Measurements from ENCODE around the gene HPCAL4. TPM values are rescaled to one million over a fixed set of nuclear protein-coding genes. Genes with fewer than 3 reads are reported as not detected.

HPCAL4 gene
- total RNA-seq, 2 experiments from 2014 or later: 0.43 to 0.61 TPM

DNA sequence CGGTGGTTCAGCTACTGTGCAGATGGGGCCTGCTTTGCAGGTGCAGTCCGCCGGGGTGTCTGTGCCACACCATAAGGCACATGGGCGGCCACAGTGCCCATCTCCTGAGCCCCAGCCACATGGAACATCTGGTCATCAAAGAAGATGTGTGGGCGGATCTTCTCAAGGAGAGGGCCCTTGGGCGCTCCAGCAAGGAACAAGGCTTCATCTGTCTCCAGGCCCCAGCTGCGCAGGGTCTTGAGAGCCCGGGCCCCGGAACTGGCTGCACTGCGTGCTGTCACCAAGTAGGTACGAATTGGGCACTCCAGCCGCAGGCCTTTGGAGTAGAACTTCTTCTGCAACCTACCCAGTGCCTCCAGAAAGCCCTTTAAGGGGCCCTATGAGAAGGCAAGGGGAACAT, 32.1 kb downstream of the HPCAL4 start:
- no peak overlapping the region for H3K4me3 Mint-ChIP-seq
- POLR2A ChIA-PET: no interaction called here
- H3K27me3 Mint-ChIP-seq: peaks cover 5% of the 10 kb centered on the region
- no peaks in the 10 kb centered on the region for H3K9me3 Mint-ChIP-seq
- peaks cover 9% of the 10 kb centered on the region for H3K4me1 Mint-ChIP-seq (ENCODE audit: low read depth)
- no peak for DNase-seq
- intact Hi-C loops (cut with micrococcal nuclease): no loop called here
- no peak overlapping the region for H3K27ac Mint-ChIP-seq
- CTCF ChIA-PET: interaction anchor here (0.7 to 9.8 kb wide), 22 partner anchors 11 to 561 kb away, joined by 3 to 383 read pairs (median 14); partner anchors contain the start of genes HEYL, HPCAL4, NT5C1A and PABPC4
- no peaks in the 10 kb centered on the region for H3K36me3 Mint-ChIP-seq

DNA sequence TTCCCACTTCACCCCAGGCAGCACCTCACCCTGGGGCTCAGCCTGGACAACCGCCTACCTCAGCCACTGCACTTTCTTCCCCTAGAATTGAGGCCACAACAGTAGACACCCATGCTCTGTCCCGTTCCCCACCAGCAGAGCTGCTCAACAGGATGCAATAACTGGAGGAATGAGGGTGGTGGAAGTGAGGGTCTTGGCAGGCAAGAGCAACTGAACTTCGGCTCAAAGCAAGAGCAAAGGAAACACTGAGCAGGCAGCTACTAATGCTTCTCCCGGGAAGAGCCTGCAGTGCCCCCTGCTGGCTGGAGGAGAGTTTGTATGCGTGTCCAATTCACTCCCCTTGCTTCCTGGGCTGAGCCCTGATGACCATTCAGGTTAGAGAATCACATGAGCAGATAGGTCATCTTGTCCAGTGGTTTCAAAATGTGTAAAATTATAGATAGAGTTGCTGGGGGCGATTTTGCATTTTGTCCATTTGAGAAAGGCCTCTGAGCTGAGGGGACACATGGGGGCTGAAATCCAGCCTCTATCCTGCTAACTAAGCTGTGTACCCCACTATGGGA, 33.2 kb downstream of the HPCAL4 start:
- Mint-ChIP-seq H3K9me3 (no peaks in the 10 kb centered on the region), H3K4me1 (ENCODE audit: low read depth) (peaks cover 16% of the 10 kb centered on the region), H3K27ac (no peak overlapping the region), H3K36me3 (no peaks in the 10 kb centered on the region), H3K4me3 (no peak overlapping the region), H3K27me3 (peaks cover 12% of the 10 kb centered on the region)
- intact Hi-C loops (cut with micrococcal nuclease): loop anchor here (1.0 kb wide), 1 partner anchor 52 kb away; no protein-coding TSS in a partner anchor
- CTCF ChIA-PET: interaction anchor here (0.6 to 9.8 kb wide), 43 partner anchors 10 to 560 kb away, joined by 3 to 383 read pairs (median 5); partner anchors contain the start of genes HEYL, HPCAL4, NT5C1A and PABPC4
- peak; percentile 82 for DNase-seq
- POLR2A ChIA-PET: interaction anchor here (1.2 kb wide), 1 partner anchor 9 kb away, joined by 4 read pairs; no protein-coding TSS in a partner anchor

DNA sequence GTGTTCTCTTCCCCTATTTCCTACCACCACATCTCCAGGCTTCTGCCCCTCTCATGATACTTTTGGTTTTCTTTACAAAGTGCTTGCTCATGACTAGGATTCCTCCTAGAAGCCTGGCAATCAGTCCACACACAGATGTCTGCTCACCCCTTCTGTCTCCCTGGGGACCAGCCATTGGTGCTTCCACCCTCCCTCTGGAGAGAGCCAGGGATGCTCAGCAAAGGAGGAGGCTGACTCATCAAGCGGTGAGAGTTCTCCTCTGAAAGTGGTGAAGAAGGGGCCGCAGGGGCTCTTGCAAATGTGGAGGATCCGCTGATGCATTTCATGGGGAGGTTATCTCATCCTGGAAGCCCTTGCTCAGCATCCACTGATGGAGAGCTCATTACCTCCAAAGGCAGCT, 33.8 kb downstream of the HPCAL4 start:
- Mint-ChIP-seq H3K36me3 (no peaks in the 10 kb centered on the region), H3K4me3 (no peak overlapping the region), H3K4me1 (ENCODE audit: low read depth) (peaks cover 16% of the 10 kb centered on the region), H3K27ac (no peak overlapping the region), H3K9me3 (no peaks in the 10 kb centered on the region), H3K27me3 (peaks cover 12% of the 10 kb centered on the region)
- ChIA-PET CTCF (interaction anchor here (0.6 to 9.8 kb wide), 35 partner anchors 9 to 559 kb away, joined by 3 to 383 read pairs (median 7); partner anchors contain the start of genes HEYL, HPCAL4, NT5C1A and PABPC4), POLR2A (interaction anchor here (1.2 kb wide), 1 partner anchor 9 kb away, joined by 4 read pairs; no protein-coding TSS in a partner anchor)
- no peak for DNase-seq
- intact Hi-C loops (cut with micrococcal nuclease): no loop called here

DNA sequence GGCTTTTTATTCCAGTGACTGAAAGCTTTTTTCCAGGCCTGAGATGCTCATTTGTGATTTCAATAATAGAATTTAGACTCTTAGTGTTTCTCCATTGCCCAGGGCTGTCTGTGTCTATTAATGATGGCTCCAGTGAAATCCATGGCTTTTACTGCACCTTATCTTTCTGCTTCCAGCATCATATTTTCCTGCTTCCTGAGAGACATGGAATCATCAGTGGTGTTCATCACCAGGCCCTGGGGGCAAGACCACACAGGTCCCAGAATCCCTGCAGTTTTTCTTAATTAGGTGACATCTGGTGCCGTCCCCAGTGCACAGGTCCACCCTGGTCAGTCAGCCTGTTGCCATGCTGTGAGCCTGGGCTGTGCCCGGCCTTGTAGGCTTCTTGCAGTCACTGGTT, 34.8 kb downstream of the HPCAL4 start:
- Mint-ChIP-seq H3K36me3 (no peaks in the 10 kb centered on the region), H3K27ac (no peak overlapping the region), H3K9me3 (no peaks in the 10 kb centered on the region), H3K4me1 (ENCODE audit: low read depth) (peaks cover 16% of the 10 kb centered on the region), H3K27me3 (peaks cover 12% of the 10 kb centered on the region), H3K4me3 (no peak overlapping the region)
- ChIA-PET POLR2A (no interaction called here), CTCF (interaction anchor here (3.4 to 9.8 kb wide), 5 partner anchors 26 to 81 kb away, joined by 15 to 383 read pairs (median 33); partner anchors contain the start of genes HPCAL4 and PABPC4)
- no peak for DNase-seq
- intact Hi-C loops (cut with micrococcal nuclease): no loop called here

DNA sequence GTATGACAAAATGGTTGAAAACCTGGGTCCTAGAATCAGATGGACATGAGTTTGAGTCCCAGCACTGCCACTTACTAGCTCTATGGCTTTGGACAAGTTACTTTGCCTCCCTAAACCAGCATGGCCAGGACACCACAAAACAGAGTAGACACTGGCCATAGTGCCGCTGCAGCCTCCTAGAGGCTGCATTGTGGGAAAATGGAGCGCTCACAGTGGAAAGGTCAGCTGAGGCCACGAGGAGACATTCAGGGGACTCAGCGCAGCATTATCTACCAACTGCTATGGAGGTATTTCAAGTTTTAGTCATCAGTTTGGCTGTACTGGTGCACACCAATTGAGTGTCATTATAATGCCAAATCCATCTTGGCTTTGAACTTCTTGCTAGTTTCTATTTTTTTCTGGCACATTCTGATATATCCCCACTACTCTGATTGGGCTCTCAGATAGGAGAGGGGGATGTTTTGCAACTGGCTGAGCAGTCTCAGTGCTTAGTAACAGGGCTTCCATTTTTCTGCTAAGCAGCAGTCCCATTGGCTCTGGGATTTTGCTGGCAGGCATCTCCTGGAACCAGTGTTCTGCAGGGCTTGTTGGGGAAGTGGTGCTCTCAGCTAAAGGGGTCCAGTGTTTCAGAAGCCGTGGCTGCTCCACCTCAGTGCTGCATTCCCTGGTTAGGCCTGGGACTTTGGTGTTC, 35.5 kb downstream of the HPCAL4 start:
- Mint-ChIP-seq H3K36me3 (no peaks in the 10 kb centered on the region), H3K4me3 (no peak overlapping the region), H3K27me3 (peaks cover 12% of the 10 kb centered on the region), H3K4me1 (ENCODE audit: low read depth) (peaks cover 16% of the 10 kb centered on the region), H3K27ac (no peak overlapping the region), H3K9me3 (no peaks in the 10 kb centered on the region)
- ChIA-PET POLR2A (no interaction called here), CTCF (interaction anchor here (0.7 to 9.8 kb wide), 4 partner anchors 10 to 187 kb away, joined by 3 to 383 read pairs (median 4); no protein-coding TSS in a partner anchor)
- intact Hi-C loops (cut with micrococcal nuclease): no loop called here
- DNase-seq: no peak

DNA sequence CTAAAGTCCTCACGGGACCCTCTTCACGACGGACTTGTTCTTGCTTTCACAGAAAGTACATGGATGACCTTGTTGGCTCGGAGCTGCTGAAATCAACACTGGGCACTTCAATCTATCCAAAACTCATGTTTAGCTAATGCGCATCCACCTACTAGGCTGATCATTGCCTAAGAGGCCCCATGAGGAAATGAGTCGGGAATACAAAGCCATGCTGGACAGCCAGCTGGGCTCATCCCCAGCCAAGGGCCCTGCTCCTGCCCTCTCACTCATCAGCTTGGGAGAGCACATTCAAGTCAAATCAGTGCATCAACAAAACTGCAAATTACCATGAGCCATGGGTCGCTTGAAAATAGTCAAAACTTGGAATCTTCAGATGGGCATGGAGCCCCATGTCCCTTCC, 36.9 kb downstream of the HPCAL4 start:
- no peak overlapping the region for H3K4me3 Mint-ChIP-seq
- H3K9me3 Mint-ChIP-seq: no peaks in the 10 kb centered on the region
- ChIA-PET POLR2A (no interaction called here), CTCF (interaction anchor here (0.6 to 9.8 kb wide), 16 partner anchors 13 to 931 kb away, joined by 3 to 383 read pairs (median 5); partner anchors contain the start of genes HEYL and NT5C1A)
- DNase-seq: no peak
- H3K27me3 Mint-ChIP-seq: peaks cover 12% of the 10 kb centered on the region
- intact Hi-C loops (cut with micrococcal nuclease): loop anchor here (5.0 kb wide), 1 partner anchor 63 kb away; no protein-coding TSS in a partner anchor
- no peaks in the 10 kb centered on the region for H3K36me3 Mint-ChIP-seq
- H3K27ac Mint-ChIP-seq: no peak overlapping the region
- H3K4me1 Mint-ChIP-seq (ENCODE audit: low read depth): peaks cover 16% of the 10 kb centered on the region

DNA sequence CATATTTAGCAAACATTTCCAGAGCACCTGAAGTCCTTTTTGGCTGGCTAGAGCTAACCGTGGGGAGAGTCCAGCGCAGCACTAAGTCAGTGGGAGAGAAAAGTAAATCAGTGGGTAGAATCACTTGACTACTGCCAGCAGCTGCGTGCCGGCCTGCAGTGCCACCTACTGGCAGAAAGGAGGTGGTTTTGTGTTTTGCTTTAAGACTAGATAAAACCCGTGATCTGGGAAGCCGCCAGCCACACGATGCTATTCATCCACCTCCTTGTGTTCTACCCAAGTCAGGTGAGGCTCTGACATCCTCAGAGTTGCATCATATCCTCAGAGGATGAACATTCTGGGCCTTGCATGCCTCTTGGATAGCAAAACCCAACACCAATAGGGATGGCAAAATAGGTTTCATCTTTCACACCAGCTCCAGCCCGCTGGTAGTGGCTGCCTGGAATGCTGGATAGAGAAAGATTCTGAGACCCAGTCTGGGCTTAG, 37.6 kb downstream of the HPCAL4 start:
- no peak overlapping the region for H3K4me3 Mint-ChIP-seq
- H3K4me1 Mint-ChIP-seq (ENCODE audit: low read depth): peaks cover 16% of the 10 kb centered on the region
- POLR2A ChIA-PET: interaction anchor here (0.6 kb wide), 1 partner anchor 77 kb away, joined by 3 read pairs; no protein-coding TSS in a partner anchor

DNA sequence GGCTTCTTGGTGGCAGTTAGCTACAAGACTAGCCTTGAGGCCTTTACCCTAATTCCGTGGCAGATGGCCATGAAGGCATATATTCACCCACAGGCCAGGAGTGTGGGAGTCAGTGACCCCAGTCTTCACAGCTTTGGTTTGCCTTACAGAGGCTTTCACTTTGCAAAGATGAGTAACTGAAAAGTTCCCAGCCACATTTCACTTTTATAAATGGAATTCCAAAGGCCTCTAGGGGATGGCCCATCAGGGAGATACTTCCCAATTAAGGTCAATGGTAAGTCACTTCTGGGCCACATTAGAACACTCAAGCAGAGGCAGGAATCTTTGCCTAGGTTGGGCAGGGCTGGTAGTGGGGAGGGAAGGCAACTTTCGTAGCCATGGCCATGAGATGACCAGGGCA, 38.7 kb downstream of the HPCAL4 start:
- Mint-ChIP-seq H3K9me3 (no peaks in the 10 kb centered on the region), H3K27me3 (peaks cover 12% of the 10 kb centered on the region), H3K4me3 (no peak overlapping the region), H3K36me3 (no peaks in the 10 kb centered on the region), H3K4me1 (ENCODE audit: low read depth) (peaks cover 12% of the 10 kb centered on the region), H3K27ac (no peak overlapping the region)
- intact Hi-C loops (cut with micrococcal nuclease): loop anchor here (5.0 kb wide), 1 partner anchor 65 kb away; no protein-coding TSS in a partner anchor
- ChIA-PET POLR2A (no interaction called here), CTCF (interaction anchor here (0.6 to 9.8 kb wide), 7 partner anchors 15 to 689 kb away, joined by 3 to 383 read pairs (median 9); partner anchors contain the start of gene NT5C1A)
- DNase-seq: no peak

More for the DNA sequence above, 37.6 kb downstream of the HPCAL4 start:
- Mint-ChIP-seq H3K27me3 (peaks cover 12% of the 10 kb centered on the region), H3K27ac (no peak overlapping the region), H3K36me3 (no peaks in the 10 kb centered on the region), H3K9me3 (no peaks in the 10 kb centered on the region)
- intact Hi-C loops (cut with micrococcal nuclease): loop anchor here (1.0 to 5.0 kb wide), 2 partner anchors 47 to 64 kb away; no protein-coding TSS in a partner anchor
- peak; percentile 88 for DNase-seq
- CTCF ChIA-PET: interaction anchor here (0.9 to 9.8 kb wide), 20 partner anchors 11 to 555 kb away, joined by 3 to 383 read pairs (median 5); partner anchors contain the start of genes HEYL and NT5C1A

DNA sequence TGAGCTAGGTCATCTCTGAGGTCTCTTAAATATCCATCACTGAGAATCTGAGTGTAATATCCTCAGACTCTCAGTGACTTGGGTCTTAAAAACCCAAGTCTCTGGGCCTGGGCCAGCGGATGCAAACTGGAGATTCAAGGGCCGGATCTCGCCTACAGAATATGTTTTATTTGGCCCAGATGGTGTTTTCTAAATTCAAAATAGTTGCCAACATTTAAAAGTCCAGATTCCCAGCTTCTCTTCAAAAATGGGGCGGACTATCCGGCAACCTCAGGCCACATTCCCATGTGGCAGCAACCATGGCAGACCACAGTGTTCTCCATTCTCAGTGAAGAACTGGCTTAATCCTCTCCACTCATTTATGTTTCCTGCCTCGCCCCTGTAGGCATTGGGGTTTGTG, 39.1 kb downstream of the HPCAL4 start:
- no peak for DNase-seq
- Mint-ChIP-seq H3K4me3 (no peak overlapping the region), H3K27me3 (peaks cover 12% of the 10 kb centered on the region), H3K36me3 (no peaks in the 10 kb centered on the region), H3K4me1 (ENCODE audit: low read depth) (peaks cover 9% of the 10 kb centered on the region), H3K9me3 (no peaks in the 10 kb centered on the region), H3K27ac (no peak overlapping the region)
- intact Hi-C loops (cut with micrococcal nuclease): loop anchor here (5.0 kb wide), 1 partner anchor 65 kb away; no protein-coding TSS in a partner anchor
- CTCF ChIA-PET: interaction anchor here (0.6 to 9.8 kb wide), 4 partner anchors 15 to 690 kb away, joined by 3 to 383 read pairs (median 14); no protein-coding TSS in a partner anchor
- POLR2A ChIA-PET: no interaction called here

DNA sequence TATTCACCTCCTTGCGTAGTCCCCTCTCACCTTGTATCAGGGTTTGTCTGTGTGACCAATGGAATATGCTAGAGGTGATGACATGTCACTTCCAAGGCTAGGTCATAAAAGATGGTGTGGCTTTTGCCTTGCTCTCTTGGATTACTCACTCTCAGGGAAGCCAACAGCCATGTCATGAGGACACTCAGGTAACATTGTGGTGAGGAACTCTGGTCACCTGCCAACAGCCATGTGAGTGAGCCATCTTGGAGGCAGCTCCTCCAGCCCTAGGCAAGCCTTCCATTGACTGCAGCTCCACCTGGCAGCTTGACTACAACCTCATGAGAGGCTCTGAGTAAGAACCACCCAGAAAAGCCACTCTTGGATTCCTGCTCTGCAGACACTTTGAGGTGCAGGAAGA, 40.8 kb downstream of the HPCAL4 start:
- intact Hi-C loops (cut with micrococcal nuclease): loop anchor here (5.0 kb wide), 1 partner anchor 67 kb away; no protein-coding TSS in a partner anchor
- Mint-ChIP-seq H3K36me3 (no peaks in the 10 kb centered on the region), H3K9me3 (no peaks in the 10 kb centered on the region), H3K4me3 (no peak overlapping the region), H3K4me1 (ENCODE audit: low read depth) (peaks cover 7% of the 10 kb centered on the region), H3K27me3 (peaks cover 12% of the 10 kb centered on the region), H3K27ac (no peak overlapping the region)
- ChIA-PET POLR2A (no interaction called here), CTCF (interaction anchor here (0.9 to 5.3 kb wide), 3 partner anchors 9 to 44 kb away, joined by 3 to 52 read pairs (median 4); no protein-coding TSS in a partner anchor)
- no peak for DNase-seq

DNA sequence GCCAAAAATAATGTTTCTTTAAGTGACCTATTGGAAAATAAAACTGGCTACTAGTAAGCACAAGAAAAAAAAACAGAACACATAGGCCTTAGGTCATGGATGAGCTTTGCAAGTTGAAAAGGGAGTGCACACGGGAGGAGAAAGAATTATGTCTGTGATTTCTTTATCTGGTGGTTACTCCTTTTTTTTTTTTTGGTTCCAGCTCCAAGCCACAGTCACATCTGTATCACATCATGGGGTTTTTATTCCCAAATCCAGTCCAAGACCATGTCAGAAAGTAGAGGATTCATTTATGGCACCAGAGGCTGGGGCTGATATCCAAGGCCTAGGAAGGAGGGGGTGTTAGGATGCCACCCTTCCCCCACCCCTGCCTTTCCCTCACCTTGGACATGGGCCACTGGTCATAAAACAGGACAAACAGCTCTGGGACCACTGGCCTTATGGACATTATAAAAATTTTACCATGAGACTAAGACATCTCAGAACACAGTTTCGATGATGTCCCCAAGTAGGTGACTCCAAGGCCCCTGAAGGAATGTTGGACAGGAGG, 41.5 kb downstream of the HPCAL4 start:
- Mint-ChIP-seq H3K4me1 (ENCODE audit: low read depth) (peaks cover 7% of the 10 kb centered on the region), H3K36me3 (no peaks in the 10 kb centered on the region), H3K9me3 (no peaks in the 10 kb centered on the region), H3K27me3 (peaks cover 12% of the 10 kb centered on the region), H3K27ac (no peak overlapping the region), H3K4me3 (no peak overlapping the region)
- intact Hi-C loops (cut with micrococcal nuclease): loop anchor here (5.0 kb wide), 1 partner anchor 68 kb away; no protein-coding TSS in a partner anchor
- ChIA-PET POLR2A (no interaction called here), CTCF (interaction anchor here (0.6 to 5.3 kb wide), 4 partner anchors 9 to 507 kb away, joined by 3 to 52 read pairs (median 15); no protein-coding TSS in a partner anchor)
- DNase-seq: no peak

Data from activated CD4-positive, alpha-beta memory T cell treated with anti-CD3 and anti-CD28 coated beads for 36 hours (primary cell).